SK-N-SH (cell line): ENCODE measurements around the gene GALNT12. TPM values are rescaled to one million over a fixed set of nuclear protein-coding genes. Genes with fewer than 3 reads are reported as not detected.

Experiments
- CTCF ChIA-PET: fragments of 300-600, 350-600 bp; formaldehyde crosslinking; extraction: SDS; loops from one replicate; lab custom pipeline; 2021; lab: Yijun Ruan, JAX
- POLR2A ChIA-PET: fragments of 350-600 bp; sonication (Branson Sonifier 250); formaldehyde crosslinking; extraction: SDS; loops from one replicate; lab custom pipeline; 2020; ENCODE audit warnings: antibody characterized with exemption, inconsistent platforms; lab: Yijun Ruan, JAX
- DNase-seq: peaks from one replicate; pipeline ENCODE4 v3.0.0; 2012
- H2AFZ ChIP-seq: fragments of 200-600 bp; sonication (generic); 2 replicates; pipeline ENCODE4 v1.8.1; 2016; ENCODE audit warnings: antibody characterized with exemption, mild to moderate bottlenecking, low read depth
- H3F3A ChIP-seq: fragments of 200-600 bp; sonication (generic); replicated peaks from 2 replicates; pipeline ENCODE3; 2016; ENCODE audit warnings: antibody characterized with exemption, mild to moderate bottlenecking; ENCODE audit not compliant: insufficient read depth
- H3K27ac ChIP-seq, 2 experiments: fragments of 200-500 bp in 1 of 2; fragments of 200-600 bp in 1 of 2; sonication (Bioruptor generic) in 1 of 2; sonication (generic), shearing (Covaris generic) in 1 of 2; 2 replicates each; pipeline versions ENCODE4 v1.5.1 to v1.6.1; 2014 to 2016; ENCODE audit warnings: low read depth in 2 of 2, inconsistent platforms in 1 of 2, low read length in 1 of 2, mild to moderate bottlenecking in 1 of 2, mixed read lengths in 1 of 2
- H3K27me3 ChIP-seq: fragments of 200-600 bp; sonication (generic), shearing (Covaris generic); 2 replicates; pipeline ENCODE4 v1.6.1; 2016; ENCODE audit warnings: mixed run types; ENCODE audit not compliant: insufficient read depth
- H3K36me3 ChIP-seq, 2 experiments: fragments of 200-500 bp in 1 of 2; fragments of 200-600 bp in 1 of 2; sonication (Bioruptor generic) in 1 of 2; sonication (generic) in 1 of 2; replicated peaks in 1 of 2; 2 replicates each; pipeline versions ENCODE3 to v1.5.1; 2014 to 2016; ENCODE audit warnings: low read length in 1 of 2, mild to moderate bottlenecking in 1 of 2; ENCODE audit not compliant: insufficient read depth in 2 of 2, control insufficient read depth in 1 of 2
- H3K4me1 ChIP-seq, 2 experiments: fragments of 200-500 bp in 1 of 2; fragments of 200-600 bp in 1 of 2; sonication (Bioruptor generic) in 1 of 2; sonication (generic), shearing (Covaris generic) in 1 of 2; 2 replicates each; pipeline versions ENCODE4 v1.5.1 to v1.6.1; 2014 to 2016; ENCODE audit warnings: low read depth in 1 of 2, low read length in 1 of 2, mixed run types in 1 of 2; ENCODE audit not compliant: insufficient read depth in 2 of 2, control insufficient read depth in 1 of 2
- H3K4me2 ChIP-seq: fragments of 200-600 bp; sonication (generic), shearing (Covaris generic); 2 replicates; pipeline ENCODE4 v1.6.1; 2017; ENCODE audit warnings: mixed run types
- H3K4me3 ChIP-seq, 2 experiments: fragments of 200-500 bp in 1 of 2; fragments of 200-600 bp in 1 of 2; sonication (Bioruptor generic) in 1 of 2; sonication (generic), shearing (Covaris generic) in 1 of 2; 2 replicates each; pipeline versions ENCODE4 v1.5.1 to v1.8.1; 2014 to 2016; ENCODE audit warnings: low read depth in 2 of 2, inconsistent platforms in 1 of 2, low read length in 1 of 2, mild to moderate bottlenecking in 1 of 2, mixed read lengths in 1 of 2, moderate library complexity in 1 of 2
- H3K79me2 ChIP-seq: fragments of 200-600 bp; sonication (generic); 2 replicates; pipeline ENCODE4 v1.8.1; 2017; ENCODE audit warnings: mild to moderate bottlenecking; ENCODE audit not compliant: insufficient read depth
- H3K9ac ChIP-seq: fragments of 200-600 bp; sonication (generic); 2 replicates; pipeline ENCODE4 v1.6.1; 2017; ENCODE audit warnings: mixed run types
- H3K9me2 ChIP-seq: fragments of 200-600 bp; sonication (generic); 2 replicates; pipeline ENCODE4 v1.6.1; 2017; ENCODE audit warnings: mixed run types
- H3K9me3 ChIP-seq: fragments of 200-600 bp; sonication (generic); 2 replicates; pipeline ENCODE4 v1.6.1; 2017; ENCODE audit warnings: mixed run types, mild to moderate bottlenecking, moderate library complexity
- H4K20me1 ChIP-seq: fragments of 200-600 bp; sonication (generic); 2 replicates; pipeline ENCODE4 v1.6.1; 2017; ENCODE audit warnings: mild to moderate bottlenecking, mixed run types; ENCODE audit not compliant: insufficient read depth
- FOXM1 ChIP-seq: IDR thresholded peaks from 2 replicates; pipeline ENCODE4 v1.4.0; 2012; ENCODE audit warnings: low read depth, mild to moderate bottlenecking
- GABPA ChIP-seq: IDR thresholded peaks from 2 replicates; pipeline ENCODE4 v1.4.0; 2012; ENCODE audit warnings: low read depth, mild to moderate bottlenecking
- JUND ChIP-seq: IDR thresholded peaks from 2 replicates; pipeline ENCODE4 v1.4.0; 2012
- POLR2AphosphoS5 ChIP-seq: IDR thresholded peaks from 2 replicates; pipeline ENCODE4 v1.6.1; 2012; ENCODE audit warnings: low read depth, low read length
- RAD21 ChIP-seq: IDR thresholded peaks from 2 replicates; pipeline ENCODE4 v1.6.1; 2012; ENCODE audit warnings: mild to moderate bottlenecking, low read length
- RCOR1 ChIP-seq: fragments of 150-350 bp; IDR thresholded peaks from 2 replicates; pipeline ENCODE4 v1.6.1; 2017; ENCODE audit warnings: antibody characterized with exemption, low read length
- SMC3 ChIP-seq: IDR thresholded peaks from 2 replicates; pipeline ENCODE4 v1.6.1; 2012; ENCODE audit warnings: low read depth, low read length, improper control_type of control experiment
- TAF1 ChIP-seq: IDR thresholded peaks from 2 replicates; pipeline ENCODE4 v1.6.1; 2012; ENCODE audit warnings: low read depth, mild to moderate bottlenecking, low read length, moderate library complexity, borderline replicate concordance
- WGBS: methylation state at CpG from one replicate; pipeline ENCODE4 v1.1.6; 2017; ENCODE audit warnings: low lambda C conversion rate; 5-methylcytosine and 5-hydroxymethylcytosine counted together
- polyA plus RNA-seq, 3 experiments: library from polyadenylated mRNA; depleted of rRNA; stranded (reverse); fragments of >200 nt; gene quantifications; 2 replicates each; pipeline ENCODE4 v1.2.3, GENCODE V29; 2012
- TF ChIP-seq, protein P1 (sequence below): fragments of 200-600 bp; sonication (generic); IDR thresholded peaks from 2 replicates; pipeline ENCODE4 v1.6.1; 2017; ENCODE audit warnings: antibody characterized with exemption, mild to moderate bottlenecking, moderate library complexity
- TF ChIP-seq, protein P2 (sequence below): IDR thresholded peaks from 2 replicates; pipeline ENCODE4 v1.4.0; 2012; ENCODE audit warnings: low read depth
- TF ChIP-seq, protein P3 (sequence below): IDR thresholded peaks from 2 replicates; pipeline ENCODE4 v1.4.0; 2012; ENCODE audit warnings: low read depth, borderline replicate concordance

Gene GALNT12
- polyA plus RNA-seq, 1 of the 3 experiments (the other 2 are of a cell fraction) = 7.4 TPM

DNA sequence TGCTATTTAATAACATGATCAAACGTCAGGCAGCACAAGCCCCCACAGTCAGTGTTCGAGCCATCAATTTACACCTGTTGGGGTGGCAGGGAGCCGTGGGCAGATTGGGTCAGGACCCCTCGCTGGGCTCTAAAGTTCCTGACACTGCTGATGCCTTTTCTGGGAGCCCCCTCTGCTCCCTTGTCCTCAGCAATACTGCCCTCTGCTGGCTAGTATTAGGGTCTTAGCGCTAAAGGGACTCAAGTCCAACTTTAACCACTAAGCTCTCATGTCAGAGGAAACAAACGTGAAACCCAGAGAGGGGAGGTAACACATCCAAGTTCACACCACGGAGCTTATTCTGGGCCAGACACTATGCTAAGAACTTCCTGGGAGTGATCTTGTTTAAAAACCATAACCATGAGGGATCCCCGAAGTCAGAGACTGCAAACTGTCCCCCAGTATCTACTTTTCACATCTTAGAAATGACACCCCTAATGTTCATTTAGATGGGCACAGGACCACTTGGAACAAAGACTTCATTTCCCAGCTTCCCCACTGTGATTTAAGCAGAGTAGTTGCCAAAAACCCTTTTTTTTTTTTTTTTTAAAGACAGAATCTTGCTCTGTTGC is 31.5 kb upstream of the GALNT12 start:
- H3K27ac ChIP-seq = no peak overlapping the region
- no peaks in the 10 kb centered on the region for H3K4me1 ChIP-seq
- H3K4me2 ChIP-seq = no peak overlapping the region
- CTCF ChIA-PET = interaction anchor here (0.6 to 12.1 kb wide), 74 partner anchors 8 to 855 kb away, joined by 3 to 198 read pairs (median 5); partner anchors contain the start of gene GABBR2
- H2AFZ ChIP-seq = no peak overlapping the region
- H3K9me2 ChIP-seq = no peaks in the 10 kb centered on the region
- no peak for TF ChIP-seq RCOR1
- no peak for TF ChIP-seq POLR2AphosphoS5
- peak; percentile 81 for TF ChIP-seq RAD21
- peak; percentile 72 for TF ChIP-seq SMC3
- TF ChIP-seq, protein P1, sequence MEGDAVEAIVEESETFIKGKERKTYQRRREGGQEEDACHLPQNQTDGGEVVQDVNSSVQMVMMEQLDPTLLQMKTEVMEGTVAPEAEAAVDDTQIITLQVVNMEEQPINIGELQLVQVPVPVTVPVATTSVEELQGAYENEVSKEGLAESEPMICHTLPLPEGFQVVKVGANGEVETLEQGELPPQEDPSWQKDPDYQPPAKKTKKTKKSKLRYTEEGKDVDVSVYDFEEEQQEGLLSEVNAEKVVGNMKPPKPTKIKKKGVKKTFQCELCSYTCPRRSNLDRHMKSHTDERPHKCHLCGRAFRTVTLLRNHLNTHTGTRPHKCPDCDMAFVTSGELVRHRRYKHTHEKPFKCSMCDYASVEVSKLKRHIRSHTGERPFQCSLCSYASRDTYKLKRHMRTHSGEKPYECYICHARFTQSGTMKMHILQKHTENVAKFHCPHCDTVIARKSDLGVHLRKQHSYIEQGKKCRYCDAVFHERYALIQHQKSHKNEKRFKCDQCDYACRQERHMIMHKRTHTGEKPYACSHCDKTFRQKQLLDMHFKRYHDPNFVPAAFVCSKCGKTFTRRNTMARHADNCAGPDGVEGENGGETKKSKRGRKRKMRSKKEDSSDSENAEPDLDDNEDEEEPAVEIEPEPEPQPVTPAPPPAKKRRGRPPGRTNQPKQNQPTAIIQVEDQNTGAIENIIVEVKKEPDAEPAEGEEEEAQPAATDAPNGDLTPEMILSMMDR = peak; percentile 89
- POLR2A ChIA-PET = no interaction called here
- H4K20me1 ChIP-seq = no peaks in the 10 kb centered on the region
- peaks cover 20 to 22% of the 10 kb centered on the region in 2 experiments for H3K36me3 ChIP-seq
- H3K79me2 ChIP-seq = no peaks in the 10 kb centered on the region
- 29% methylated on average over 7 of the region's 8 CpGs for WGBS
- peak; percentile 88 for DNase-seq
- no peak overlapping the region; a peak in 1 of 4 replicates for H3K4me3 ChIP-seq
- H3K9ac ChIP-seq = no peak overlapping the region
- H3F3A ChIP-seq = peaks cover 4% of the 10 kb centered on the region
- H3K27me3 ChIP-seq = no peaks in the 10 kb centered on the region
- H3K9me3 ChIP-seq = no peaks in the 10 kb centered on the region

DNA sequence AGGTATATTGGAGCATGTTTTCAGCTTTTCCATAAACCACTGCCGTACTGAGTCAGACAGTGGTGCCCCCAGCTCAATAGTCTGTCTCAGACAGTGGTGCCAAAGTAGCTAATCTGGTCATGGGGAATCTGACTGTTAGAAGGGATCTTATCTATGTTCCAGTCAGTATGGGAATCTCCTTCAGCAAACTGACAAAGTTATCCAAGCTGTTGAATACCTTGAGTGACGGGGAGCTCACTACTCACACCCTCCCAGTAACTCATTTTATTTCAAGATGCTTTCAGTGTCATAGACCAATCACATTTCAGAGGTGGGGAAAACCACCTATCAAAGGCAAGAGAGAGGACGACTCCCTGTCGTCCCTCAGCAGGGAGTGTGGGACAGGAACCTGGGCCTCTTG is 29.9 kb upstream of the GALNT12 start:
- 79% methylated on average over 4 of the region's 4 CpGs for WGBS
- H3K36me3 ChIP-seq = peaks cover 11 to 20% of the 10 kb centered on the region in 2 experiments
- no peaks in the 10 kb centered on the region for H3K9me3 ChIP-seq
- TF ChIP-seq GABPA (no peak), SMC3 (no peak), JUND (no peak), RCOR1 (no peak), TAF1 (no peak), FOXM1 (no peak)
- TF ChIP-seq, protein P2, sequence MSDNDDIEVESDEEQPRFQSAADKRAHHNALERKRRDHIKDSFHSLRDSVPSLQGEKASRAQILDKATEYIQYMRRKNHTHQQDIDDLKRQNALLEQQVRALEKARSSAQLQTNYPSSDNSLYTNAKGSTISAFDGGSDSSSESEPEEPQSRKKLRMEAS = no peak
- TF ChIP-seq, protein P3, sequence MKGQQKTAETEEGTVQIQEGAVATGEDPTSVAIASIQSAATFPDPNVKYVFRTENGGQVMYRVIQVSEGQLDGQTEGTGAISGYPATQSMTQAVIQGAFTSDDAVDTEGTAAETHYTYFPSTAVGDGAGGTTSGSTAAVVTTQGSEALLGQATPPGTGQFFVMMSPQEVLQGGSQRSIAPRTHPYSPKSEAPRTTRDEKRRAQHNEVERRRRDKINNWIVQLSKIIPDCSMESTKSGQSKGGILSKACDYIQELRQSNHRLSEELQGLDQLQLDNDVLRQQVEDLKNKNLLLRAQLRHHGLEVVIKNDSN = no peak
- H4K20me1 ChIP-seq = no peaks in the 10 kb centered on the region
- H3K4me2 ChIP-seq = no peak overlapping the region
- no peaks in the 10 kb centered on the region for H3K9me2 ChIP-seq
- H3K79me2 ChIP-seq = no peaks in the 10 kb centered on the region
- no peak overlapping the region for H3K9ac ChIP-seq
- ChIA-PET POLR2A (interaction anchor here (0.5 kb wide), 1 partner anchor 373 kb away, joined by 5 read pairs; no protein-coding TSS in a partner anchor), CTCF (interaction anchor here (1.8 to 12.1 kb wide), 4 partner anchors 13 to 514 kb away, joined by 8 to 198 read pairs (median 45); no protein-coding TSS in a partner anchor)
- H3K4me1 ChIP-seq = no peaks in the 10 kb centered on the region
- H3K27ac ChIP-seq = no peak overlapping the region
- H3K27me3 ChIP-seq = no peaks in the 10 kb centered on the region
- H2AFZ ChIP-seq = no peak overlapping the region
- peaks cover 4% of the 10 kb centered on the region for H3F3A ChIP-seq
- no peak overlapping the region for H3K4me3 ChIP-seq
- no peak for DNase-seq
